ENCODE results near the gene CHCHD6. TPM values are rescaled to one million over a fixed set of nuclear protein-coding genes. Genes with fewer than 3 reads are reported as not detected.

CHCHD6 gene
- total RNA-seq, 1 experiment from 2014 or later: 36.3 TPM

DNA sequence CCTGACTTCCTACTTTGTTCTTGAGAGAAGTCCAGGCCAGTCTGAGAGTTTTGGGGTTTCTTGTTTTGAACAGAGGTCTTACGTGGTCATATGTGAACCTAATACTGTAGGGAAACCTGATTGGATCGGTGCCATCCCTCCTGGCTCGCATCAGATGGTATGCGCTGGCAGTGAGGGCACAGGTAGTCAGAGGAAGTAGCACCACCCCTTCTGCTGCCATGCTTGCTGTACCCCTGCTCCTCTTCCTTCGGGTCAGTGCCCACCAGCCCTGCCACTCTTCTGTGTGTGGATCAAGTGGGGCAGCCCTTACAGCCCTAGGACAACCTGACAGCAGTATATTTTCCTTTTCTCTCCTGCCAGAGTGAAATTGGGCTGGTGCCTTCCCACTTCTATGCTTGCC, 39.7 kb downstream of the CHCHD6 start:
- H3K4me2 ChIP-seq (ENCODE audit: low read length): no peak overlapping the region
- H3K79me2 ChIP-seq (ENCODE audit: insufficient read depth, low read length): peaks cover 9% of the 10 kb centered on the region
- ATAC-seq (no peak), DNase-seq (ENCODE audit: low read depth, low spot score) (no peak)
- no peaks in the 10 kb centered on the region for H3K36me3 ChIP-seq (ENCODE audit: control insufficient read depth in 1 of 2, insufficient read depth in 2 of 2, low read length in 2 of 2)
- peaks cover 20 to 24% of the 10 kb centered on the region in 2 experiments for H3K4me1 ChIP-seq (ENCODE audit: control insufficient read depth in 1 of 2, insufficient read depth in 2 of 2, low read length in 2 of 2)
- TF ChIP-seq SP1 (IDR thresholded peaks at IDR 0.05; ENCODE audit: low read depth): no peak
- no peak for TF ChIP-seq JUND (IDR thresholded peaks at IDR 0.05)
- TF ChIP-seq, protein P1, sequence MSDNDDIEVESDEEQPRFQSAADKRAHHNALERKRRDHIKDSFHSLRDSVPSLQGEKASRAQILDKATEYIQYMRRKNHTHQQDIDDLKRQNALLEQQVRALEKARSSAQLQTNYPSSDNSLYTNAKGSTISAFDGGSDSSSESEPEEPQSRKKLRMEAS (IDR thresholded peaks at IDR 0.05): no peak
- no peak for TF ChIP-seq EZH2 (IDR thresholded peaks at IDR 0.05)
- TF ChIP-seq CBX3 (IDR thresholded peaks at IDR 0.05; ENCODE audit: low read depth): no peak
- TF ChIP-seq ZFX (IDR thresholded peaks at IDR 0.05): no peak
- TF ChIP-seq FOSL1 (IDR thresholded peaks at IDR 0.05; ENCODE audit: low read depth): no peak
- TF ChIP-seq, protein P2, sequence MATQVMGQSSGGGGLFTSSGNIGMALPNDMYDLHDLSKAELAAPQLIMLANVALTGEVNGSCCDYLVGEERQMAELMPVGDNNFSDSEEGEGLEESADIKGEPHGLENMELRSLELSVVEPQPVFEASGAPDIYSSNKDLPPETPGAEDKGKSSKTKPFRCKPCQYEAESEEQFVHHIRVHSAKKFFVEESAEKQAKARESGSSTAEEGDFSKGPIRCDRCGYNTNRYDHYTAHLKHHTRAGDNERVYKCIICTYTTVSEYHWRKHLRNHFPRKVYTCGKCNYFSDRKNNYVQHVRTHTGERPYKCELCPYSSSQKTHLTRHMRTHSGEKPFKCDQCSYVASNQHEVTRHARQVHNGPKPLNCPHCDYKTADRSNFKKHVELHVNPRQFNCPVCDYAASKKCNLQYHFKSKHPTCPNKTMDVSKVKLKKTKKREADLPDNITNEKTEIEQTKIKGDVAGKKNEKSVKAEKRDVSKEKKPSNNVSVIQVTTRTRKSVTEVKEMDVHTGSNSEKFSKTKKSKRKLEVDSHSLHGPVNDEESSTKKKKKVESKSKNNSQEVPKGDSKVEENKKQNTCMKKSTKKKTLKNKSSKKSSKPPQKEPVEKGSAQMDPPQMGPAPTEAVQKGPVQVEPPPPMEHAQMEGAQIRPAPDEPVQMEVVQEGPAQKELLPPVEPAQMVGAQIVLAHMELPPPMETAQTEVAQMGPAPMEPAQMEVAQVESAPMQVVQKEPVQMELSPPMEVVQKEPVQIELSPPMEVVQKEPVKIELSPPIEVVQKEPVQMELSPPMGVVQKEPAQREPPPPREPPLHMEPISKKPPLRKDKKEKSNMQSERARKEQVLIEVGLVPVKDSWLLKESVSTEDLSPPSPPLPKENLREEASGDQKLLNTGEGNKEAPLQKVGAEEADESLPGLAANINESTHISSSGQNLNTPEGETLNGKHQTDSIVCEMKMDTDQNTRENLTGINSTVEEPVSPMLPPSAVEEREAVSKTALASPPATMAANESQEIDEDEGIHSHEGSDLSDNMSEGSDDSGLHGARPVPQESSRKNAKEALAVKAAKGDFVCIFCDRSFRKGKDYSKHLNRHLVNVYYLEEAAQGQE (IDR thresholded peaks at IDR 0.05; ENCODE audit: low read depth): no peak
- TF ChIP-seq TCF7L2 (IDR thresholded peaks at IDR 0.05; ENCODE audit: borderline replicate concordance, extremely low read depth, insufficient read depth, insufficient read length): no peak
- no peak for TF ChIP-seq CEBPB (IDR thresholded peaks at IDR 0.05; ENCODE audit: low read depth)
- TF ChIP-seq SIN3A (IDR thresholded peaks at IDR 0.05; ENCODE audit: low read depth): no peak
- no peak for TF ChIP-seq EZH2phosphoT487 (IDR thresholded peaks at IDR 0.05; ENCODE audit: borderline replicate concordance)
- TF ChIP-seq, protein P3, sequence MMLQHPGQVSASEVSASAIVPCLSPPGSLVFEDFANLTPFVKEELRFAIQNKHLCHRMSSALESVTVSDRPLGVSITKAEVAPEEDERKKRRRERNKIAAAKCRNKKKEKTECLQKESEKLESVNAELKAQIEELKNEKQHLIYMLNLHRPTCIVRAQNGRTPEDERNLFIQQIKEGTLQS (IDR thresholded peaks at IDR 0.05): no peak
- no peak for TF ChIP-seq RAD21 (IDR thresholded peaks at IDR 0.05; ENCODE audit: low read depth)
- no peak for TF ChIP-seq SRF (IDR thresholded peaks at IDR 0.05; ENCODE audit: low read depth)
- no peak for TF ChIP-seq EGR1 (IDR thresholded peaks at IDR 0.05; ENCODE audit: low read depth)
- TF ChIP-seq POLR2A (IDR thresholded peaks at IDR 0.05; ENCODE audit: borderline replicate concordance, extremely low read depth, insufficient read depth, insufficient read length): no peak
- intact Hi-C loops (cut with micrococcal nuclease): no loop called here
- RAD21 ChIA-PET (ENCODE audit: low non-redundant PET in 1 of 2, low total read pairs in 2 of 2, uncharacterized antibody in 2 of 2, unreplicated experiment in 2 of 2): no interaction called here
- no peak overlapping the region for H3K4me3 ChIP-seq (replicated peaks in 1 of 2; ENCODE audit: low read depth in 1 of 2, low read length in 2 of 2)
- H4K20me1 ChIP-seq (ENCODE audit: insufficient read depth): no peaks in the 10 kb centered on the region
- POLR2A ChIA-PET: no interaction called here
- H3K9ac ChIP-seq (ENCODE audit: low read length): no peak overlapping the region
- peaks cover 0 to 6% of the 10 kb centered on the region in 2 experiments; a peak in 1 of 4 replicates for H3K9me3 ChIP-seq (ENCODE audit: control insufficient read depth in 1 of 2, insufficient read depth in 1 of 2, low read depth in 1 of 2, low read length in 2 of 2)
- no peaks in the 10 kb centered on the region for H3K27me3 ChIP-seq (ENCODE audit: insufficient read depth, low read length)
- CTCF ChIA-PET: no interaction called here
- no TSS peak for BruUV-seq (replicated peaks)
- no peak overlapping the region for H2AFZ ChIP-seq (ENCODE audit: low read depth, low read length, poor library complexity, severe bottlenecking)
- no peak overlapping the region for H3K27ac ChIP-seq (ENCODE audit: low read depth, low read length)
- H3K9me2 ChIP-seq (ENCODE audit: insufficient read depth): no peaks in the 10 kb centered on the region

Measured in HCT116 (cell line).